ENCODE measurements around the gene LHX4.

The LHX4 gene

DNA sequence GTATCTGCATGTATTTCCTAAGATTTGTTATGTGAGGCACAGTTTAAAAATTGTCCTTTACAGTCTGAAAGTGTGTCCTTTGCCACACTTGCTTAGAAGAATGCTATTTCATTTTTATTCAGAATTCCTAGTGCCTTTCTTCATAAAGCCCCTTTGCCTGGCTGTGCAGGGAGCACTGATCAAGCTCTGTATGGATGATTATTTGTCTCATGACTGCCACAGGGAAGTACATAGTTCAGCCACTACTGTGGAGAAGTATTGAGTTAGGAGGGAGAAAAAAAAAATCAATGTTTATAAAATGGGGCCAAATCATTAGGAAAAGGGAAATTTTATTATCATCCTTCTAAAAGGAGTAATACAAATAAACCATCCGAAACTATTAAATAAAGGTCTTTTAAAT, 51.4 kb downstream of the LHX4 start:
- no peak for DNase-seq (ENCODE audit: low read depth)
- H3K4me3 ChIP-seq (ENCODE audit: low read depth, low read length), result no peak overlapping the region

DNA sequence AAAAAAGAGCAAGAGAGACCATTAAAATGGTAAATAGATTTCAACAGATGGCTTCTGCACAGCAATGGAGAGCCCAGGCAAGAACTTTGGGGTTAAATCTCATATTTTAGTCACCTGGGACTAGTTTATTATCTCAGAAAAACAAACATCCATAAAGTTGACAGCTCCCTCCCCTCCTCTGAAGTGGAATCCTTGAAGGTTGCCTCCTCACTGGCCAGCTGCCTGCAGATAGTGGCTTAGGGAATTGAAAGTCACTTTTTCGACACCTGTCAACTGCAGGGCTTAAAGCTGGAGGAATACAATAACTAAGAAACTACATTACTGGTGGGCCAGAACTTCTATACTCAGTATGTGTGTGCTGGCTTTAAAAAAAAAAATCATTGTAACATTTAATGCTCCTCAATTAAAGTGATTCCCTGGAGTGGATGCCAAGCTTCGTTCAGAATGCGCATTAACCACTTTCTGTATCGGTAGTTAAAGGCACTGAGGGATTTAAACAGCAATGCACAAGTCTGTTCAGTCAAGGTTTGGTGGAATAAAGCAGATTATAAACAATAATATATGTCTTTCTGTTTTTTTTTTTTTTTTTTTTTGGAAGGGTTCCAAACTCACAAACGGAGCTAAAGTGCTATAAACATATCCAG, 52.5 kb downstream of the LHX4 start:
- no peak overlapping the region for H3K4me3 ChIP-seq (ENCODE audit: low read depth, low read length)
- DNase-seq (ENCODE audit: low read depth), result no peak

DNA sequence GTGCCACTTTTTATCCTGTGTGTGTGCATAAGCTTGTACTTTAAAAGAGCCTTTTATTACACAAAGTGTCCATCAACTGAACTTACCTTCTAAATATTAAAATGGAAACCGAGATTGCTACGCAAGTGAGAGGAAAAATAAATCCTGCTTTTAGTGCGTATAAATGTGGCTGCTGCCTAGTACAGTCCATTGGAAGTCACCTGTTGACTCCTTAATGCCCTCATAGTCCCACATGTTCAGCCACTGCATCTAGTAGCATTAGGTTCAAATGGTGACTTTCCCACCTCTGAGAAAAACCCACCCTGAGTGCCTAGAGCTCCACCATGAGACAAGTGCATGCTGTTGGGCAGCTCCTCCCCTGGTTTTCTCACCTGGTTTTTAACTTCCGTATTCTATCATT, 53.0 kb downstream of the LHX4 start:
- H3K4me3 ChIP-seq (ENCODE audit: low read depth, low read length), result no peak overlapping the region
- no peak for DNase-seq (ENCODE audit: low read depth)

DNA sequence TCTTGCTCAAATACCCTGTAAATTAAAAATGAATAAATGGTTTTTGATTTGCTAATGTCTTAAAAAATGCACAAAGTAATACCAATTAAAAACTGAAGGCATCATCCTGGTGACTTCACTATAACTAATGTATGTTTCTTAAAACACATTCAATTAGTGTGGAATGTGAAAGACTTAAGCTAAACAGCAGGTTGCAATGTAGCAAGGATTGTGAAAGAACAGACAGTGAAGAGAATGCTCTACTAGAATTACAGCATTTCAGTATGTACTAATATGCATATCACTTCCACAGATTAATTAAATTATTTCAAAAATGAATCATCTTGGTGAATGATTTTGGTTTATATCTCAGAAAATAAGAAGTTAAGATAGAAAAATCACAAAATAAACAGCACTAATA, 56.4 kb downstream of the LHX4 start:
- no peak for DNase-seq (ENCODE audit: low read depth)

DNA sequence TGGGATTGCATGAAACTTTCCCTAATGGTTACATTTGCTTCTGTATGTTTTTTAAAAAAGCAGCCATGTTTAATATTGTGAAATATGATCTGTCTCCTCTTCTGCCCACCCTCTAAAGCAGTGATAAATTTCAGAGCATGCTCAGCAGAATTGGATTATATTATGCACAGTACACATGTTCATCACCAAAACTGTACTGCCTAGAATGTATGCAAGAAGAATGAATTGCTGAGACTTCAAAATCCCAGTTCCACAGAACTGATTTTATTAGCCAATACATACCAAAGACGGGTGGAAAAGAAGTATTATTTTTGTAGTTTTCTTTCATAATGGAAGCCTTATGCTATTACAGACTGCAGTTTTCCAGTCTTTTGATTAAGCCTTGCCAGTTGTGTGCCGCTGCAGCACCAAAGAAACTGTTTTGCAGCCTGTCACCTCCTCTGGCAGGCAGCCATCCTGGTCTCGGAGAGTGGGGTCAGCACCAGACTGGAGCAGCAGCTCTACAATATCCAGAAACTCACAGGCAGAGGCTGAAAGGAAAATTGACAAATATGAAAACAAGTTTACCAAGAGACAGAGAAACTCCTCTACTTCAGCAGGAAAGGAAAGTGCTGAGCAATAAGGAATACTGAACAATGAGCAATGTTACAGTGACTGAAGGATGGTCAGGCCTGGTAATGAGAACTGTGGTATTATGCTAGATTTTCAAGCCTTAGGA, 58.1 kb downstream of the LHX4 start:
- no peak overlapping the region for H3K4me3 ChIP-seq (ENCODE audit: low read depth, low read length)
- DNase-seq (ENCODE audit: low read depth), result no peak

More for the DNA sequence above, 56.4 kb downstream of the LHX4 start:
- no peak overlapping the region for H3K4me3 ChIP-seq (ENCODE audit: low read depth, low read length)

DNA sequence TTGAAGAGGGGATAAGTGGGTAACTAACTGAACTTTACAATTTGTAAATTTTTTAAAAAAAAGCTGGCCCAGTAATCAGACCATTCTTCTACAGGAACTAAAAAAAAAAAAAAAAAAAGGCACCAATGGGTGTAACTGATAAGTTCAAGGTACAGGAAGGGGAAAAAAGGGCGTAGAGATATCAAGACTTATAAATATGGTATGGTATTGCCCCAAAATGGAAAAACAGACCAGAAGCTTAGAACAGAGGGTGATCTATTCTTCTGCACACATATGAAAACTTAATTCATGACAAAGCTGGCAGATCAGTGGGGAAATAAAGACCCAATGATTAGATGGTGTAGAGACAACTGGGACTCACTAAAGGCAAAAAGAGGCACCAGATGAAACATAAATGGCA, 58.9 kb downstream of the LHX4 start:
- DNase-seq (ENCODE audit: low read depth), result no peak
- H3K4me3 ChIP-seq (ENCODE audit: low read depth, low read length), result no peak overlapping the region

DNA sequence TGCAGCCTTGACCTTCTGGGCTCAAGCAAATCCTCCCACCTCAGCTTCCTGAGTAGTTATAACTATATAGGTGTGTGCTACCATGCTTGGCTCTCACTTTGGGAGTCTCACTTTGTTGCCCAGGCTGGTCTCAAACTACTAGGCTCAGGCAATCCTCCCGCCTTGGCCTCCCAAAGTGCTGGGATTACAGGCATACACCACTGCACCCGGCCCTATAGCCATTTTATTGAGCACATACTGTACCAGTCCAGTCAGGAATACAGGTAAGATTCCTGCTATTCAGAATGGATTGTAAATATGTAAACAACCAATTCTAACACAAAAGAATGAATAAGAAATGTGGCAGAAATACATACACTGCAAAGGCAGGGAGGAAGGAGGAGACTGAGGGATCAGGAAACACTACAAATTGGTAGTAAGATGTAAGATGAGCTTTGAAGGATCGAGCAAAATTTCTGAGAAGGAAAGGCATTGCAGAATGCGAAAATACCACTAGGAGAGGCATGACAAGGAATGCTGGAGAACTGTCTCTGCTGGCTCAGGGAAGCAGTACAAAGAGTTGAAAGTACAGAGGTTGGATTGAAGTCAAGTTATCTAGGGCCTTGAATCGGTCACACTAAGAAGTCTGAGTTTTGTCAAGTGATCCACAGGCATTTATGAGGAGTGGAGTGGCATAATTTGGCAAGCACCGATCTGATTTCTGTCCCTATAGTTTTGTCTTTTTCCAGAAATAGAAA, 60.4 kb downstream of the LHX4 start:
- no peak overlapping the region for H3K4me3 ChIP-seq (ENCODE audit: low read depth, low read length)
- DNase-seq (ENCODE audit: low read depth), result no peak

DNA sequence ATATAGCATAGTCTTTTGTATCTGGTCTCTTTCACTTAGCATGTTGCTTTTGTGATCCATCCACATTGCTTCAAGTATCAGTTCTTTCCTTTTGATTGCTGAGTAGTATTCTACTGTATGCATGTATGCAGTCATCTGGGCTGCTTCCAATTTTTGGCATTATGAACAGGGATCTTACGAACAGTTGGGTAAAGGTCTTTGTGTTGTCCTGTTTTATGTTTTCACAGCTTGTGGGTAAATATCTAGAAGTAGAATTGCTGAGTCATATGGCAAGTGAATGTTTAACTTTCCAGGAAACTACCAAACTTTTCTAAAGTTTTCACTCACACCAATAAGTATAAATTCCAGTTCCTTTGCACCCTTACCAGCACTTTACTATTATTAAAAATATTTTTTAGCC, 60.9 kb downstream of the LHX4 start:
- DNase-seq (ENCODE audit: low read depth), result no peak
- no peak overlapping the region for H3K4me3 ChIP-seq (ENCODE audit: low read depth, low read length)

DNA sequence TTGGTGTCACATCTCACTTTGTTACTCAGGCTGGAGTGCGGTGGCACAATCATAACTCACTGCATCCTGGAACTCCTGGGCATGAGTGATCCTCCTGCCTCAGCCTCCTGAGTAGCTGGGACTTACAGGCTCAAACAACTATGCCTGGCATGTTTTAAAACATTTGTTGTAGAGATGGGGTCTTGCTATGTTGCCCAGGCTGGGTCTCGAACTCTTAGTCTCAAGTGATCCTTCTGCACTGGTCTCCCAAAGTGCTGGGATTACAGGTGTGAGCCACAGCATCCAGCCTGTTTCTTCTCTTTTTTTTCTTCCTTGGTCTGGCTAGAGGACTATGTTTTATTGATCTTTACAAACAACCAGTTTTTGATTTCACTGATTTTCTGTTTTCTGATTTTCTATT, 64.6 kb downstream of the LHX4 start:
- DNase-seq (ENCODE audit: low read depth), result no peak
- no peak overlapping the region for H3K4me3 ChIP-seq (ENCODE audit: low read depth, low read length)

DNA sequence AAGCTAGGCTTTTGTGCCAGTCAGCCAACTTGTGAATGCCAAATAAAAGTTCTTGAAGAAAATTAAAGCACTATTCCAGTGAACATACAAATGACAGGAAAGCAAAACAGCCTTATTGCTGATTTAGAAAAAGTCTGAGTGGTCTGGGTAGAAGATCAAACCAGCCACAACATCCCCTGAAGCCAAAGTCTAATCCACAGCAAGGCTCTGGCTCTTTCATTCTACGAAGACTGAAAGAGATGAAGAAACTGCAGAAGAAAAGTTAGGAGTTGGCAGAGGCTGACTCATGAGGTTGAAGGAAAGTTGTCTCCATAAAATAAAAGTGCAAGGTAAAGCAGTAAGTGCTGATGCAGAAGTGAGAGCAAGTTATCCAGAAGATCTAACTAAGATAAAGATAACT, 65.9 kb downstream of the LHX4 start:
- DNase-seq (ENCODE audit: low read depth), result no peak
- H3K4me3 ChIP-seq (ENCODE audit: low read depth, low read length), result no peak overlapping the region

DNA sequence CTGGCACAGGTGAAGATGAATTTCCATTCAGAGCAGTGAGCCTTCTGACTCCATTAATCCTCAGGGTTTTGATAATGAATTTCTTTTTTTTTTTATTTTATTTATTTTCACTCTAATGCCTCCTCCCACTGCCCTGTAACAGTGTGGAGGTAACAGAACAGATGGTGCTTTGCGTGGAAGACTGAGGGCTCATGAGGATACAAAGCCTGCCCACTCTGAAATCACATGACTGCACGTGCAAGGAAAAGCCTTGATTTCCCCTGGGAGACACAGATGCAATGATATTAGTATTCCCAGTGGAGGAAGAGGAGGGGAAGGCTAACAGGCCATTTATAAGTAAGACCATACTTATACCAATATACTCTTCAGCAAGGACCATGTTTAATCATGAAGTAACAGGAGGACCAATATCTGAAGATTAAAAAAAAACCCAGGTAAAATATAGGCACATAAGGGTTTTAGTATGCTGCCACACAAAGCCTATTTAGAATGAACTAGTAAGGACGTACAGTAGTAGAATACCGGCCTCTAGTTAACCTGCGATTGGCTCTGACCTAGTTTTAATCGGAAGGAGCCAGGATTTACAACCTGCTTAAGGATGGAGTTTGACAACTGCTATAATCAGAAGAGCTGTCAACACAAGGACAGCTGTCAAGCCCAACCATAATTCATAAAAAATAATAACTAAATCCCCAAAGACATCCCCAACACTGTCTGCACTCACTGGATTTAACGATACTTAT, 69.6 kb downstream of the LHX4 start:
- DNase-seq (ENCODE audit: low read depth), result no peak
- H3K4me3 ChIP-seq (ENCODE audit: low read depth, low read length), result no peak overlapping the region

DNA sequence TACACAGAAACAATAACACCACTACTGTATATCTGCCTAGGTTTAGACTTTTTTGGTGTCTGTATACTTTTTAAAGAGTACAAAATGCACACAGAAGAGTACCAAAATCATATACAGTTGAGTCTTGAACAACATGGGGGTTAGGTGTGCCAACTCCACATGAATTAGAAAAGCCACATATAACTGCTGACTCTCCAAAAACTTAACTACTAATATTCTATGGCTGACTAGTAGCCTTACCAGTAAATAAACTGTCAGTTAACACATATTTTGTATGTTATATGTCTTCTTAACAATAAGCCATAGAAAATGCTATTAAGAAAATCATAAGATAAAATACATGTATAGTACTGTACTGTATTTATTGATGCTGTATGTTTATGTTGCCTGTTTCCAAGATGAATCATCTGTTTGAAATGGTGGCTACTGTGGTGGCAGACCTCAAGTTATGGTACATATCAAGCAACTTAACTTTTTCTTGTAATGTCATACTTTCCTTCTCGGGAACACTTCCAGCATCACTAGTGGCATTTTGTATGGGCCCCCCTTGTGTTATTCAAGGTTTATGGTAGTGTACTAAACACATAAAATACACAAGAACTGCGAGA, 71.2 kb downstream of the LHX4 start:
- H3K4me3 ChIP-seq (ENCODE audit: low read depth, low read length), result no peak overlapping the region
- no peak for DNase-seq (ENCODE audit: low read depth)

DNA sequence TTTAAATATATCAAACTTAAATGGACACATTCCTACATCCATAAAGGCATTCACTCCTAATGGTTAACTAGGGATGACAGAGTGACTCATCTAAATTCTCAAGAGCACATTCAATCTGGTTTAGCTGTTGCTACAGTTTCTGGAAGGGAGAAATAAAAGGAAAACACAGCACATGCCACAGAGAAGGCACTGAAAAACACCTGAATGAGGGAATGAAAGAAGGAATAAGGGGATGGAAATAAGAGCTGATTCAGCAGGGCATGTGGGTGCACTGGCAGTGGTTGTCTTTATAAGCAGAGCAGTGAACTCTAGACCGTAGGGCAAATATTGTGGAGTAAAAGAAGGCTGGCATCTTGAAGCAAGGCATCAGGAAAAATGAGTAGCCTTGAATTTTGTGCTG, 79.3 kb downstream of the LHX4 start:
- DNase-seq (ENCODE audit: low read depth), result no peak
- H3K4me3 ChIP-seq (ENCODE audit: low read depth, low read length), result no peak overlapping the region

DNA sequence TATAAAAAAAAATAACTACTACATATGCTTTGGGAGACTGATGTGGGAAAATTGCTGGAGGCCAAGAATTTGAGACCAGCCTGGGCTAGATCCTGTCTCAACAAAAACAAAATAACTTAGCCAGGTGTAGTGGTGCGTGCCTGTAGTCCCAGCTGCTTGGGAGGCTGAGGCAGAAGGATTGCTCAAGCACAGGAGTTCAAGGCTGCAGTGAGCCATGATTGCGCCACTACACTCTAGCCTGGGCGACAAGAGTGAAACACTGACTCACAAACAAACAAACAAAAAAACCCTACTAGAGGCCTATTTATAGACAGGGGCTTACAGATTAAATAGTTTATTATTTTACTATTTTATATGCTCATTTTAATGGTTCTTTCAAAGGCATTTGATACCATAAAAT, 80.0 kb downstream of the LHX4 start:
- H3K4me3 ChIP-seq (ENCODE audit: low read depth, low read length), result no peak overlapping the region
- no peak for DNase-seq (ENCODE audit: low read depth)

DNA sequence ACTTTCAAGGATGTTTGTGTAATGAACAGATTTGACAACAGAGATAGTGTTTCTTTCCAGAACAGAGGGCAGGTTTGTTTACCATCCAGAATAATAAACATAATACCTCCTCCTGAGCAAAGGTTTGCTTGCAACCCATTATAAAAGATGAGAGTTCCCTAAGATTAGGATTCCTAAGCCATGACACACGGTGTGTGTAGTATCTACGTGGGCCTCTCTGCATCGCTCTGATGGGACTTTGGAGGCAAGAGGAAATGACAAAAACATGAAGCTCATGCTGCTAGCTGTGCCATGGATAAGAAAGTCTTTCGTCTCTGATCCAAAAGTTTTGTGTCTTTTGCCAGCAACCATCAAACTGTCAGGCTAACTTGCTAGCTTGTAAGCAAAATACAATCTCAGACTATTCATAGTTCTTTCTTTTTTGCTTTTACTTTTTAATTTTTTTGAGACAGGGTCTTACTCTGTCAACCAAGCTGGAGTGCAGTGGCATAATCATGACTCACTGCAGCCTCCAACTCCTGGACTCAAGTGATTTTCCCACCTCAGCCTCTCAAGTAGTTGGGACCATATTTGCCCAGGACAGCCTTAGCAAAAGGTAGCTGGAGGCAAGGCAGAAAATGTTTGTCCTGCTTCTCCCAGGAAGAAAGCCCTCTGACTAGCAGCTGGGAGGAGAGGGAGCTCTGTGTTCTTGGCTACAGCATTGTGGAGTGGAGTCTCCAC, 81.1 kb downstream of the LHX4 start:
- no peak overlapping the region for H3K4me3 ChIP-seq (ENCODE audit: low read depth, low read length)
- DNase-seq (ENCODE audit: low read depth), result no peak

DNA sequence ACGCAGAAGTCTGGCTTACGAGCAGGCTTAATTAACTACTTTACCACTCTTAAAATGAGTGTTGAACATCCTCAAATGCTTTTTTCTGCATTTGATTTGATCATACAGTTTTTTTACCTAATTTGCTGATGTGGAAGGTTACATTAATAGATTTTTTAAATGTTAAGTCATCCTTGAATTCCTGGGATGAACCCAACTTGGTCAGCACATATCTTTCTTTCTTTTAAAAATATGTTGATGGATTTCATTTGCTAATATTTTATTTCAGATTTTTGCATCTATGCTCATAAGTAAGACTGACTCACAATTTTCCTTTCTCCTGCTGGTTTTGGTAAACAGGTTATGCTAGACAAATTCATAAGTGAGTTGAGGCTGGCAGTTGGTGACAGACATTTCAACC, 82.9 kb downstream of the LHX4 start:
- no peak for DNase-seq (ENCODE audit: low read depth)
- no peak overlapping the region for H3K4me3 ChIP-seq (ENCODE audit: low read depth, low read length)

DNA sequence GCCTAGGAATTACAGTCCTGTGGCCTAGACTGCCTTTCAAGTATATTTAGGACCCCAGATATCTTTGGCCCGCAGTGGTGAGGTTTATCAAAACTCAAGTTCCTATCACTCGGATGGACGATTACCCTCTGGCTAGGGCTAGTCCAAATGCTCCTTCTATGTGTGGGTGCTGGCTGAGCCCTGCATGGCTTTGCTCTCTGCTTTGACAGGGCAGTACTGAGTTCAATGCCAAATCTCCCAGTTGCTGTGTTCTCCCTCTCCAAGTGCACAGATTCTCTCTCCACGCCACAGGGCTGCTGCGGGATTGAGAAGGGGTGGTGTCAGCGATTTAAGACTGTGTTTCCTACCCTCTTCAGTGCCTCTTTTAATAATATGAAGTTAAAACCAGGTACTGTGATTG, 97.0 kb downstream of the LHX4 start:
- DNase-seq (ENCODE audit: low read depth), result no peak

More for the DNA sequence above, 97.0 kb downstream of the LHX4 start:
- H3K4me3 ChIP-seq (ENCODE audit: low read depth, low read length), result no peak overlapping the region

Measured in skeletal muscle cell (primary cell).